Gastrocnemius medialis (tissue), 4 donors: ENCODE results near the gene ANKRD40.

Source experiments
- CTCF ChIP-seq, 5 experiments: fragments of 450-650 bp in 3 of 5; fragments of 200-600 bp in 2 of 5; sonication (generic) in 2 of 5; IDR thresholded peaks in 4 of 5; conservative IDR thresholded peaks in 1 of 5; 1 replicate in 4 of 5; 2 replicates in 1 of 5; pipeline ENCODE4 v1.5.1; 2016 to 2019; ENCODE audit warnings: antibody characterized with exemption in 5 of 5, mild to moderate bottlenecking in 3 of 5, moderate library complexity in 3 of 5
- POLR2A ChIP-seq, 2 donors: fragments of 450-650 bp; IDR thresholded peaks; one replicate each; pipeline ENCODE4 v1.6.1; 2017; ENCODE audit warnings: antibody characterized with exemption in 2 of 2, mild to moderate bottlenecking in 2 of 2, moderate library complexity in 2 of 2

GRCh38 chr17:50737118-50737698 lies 29.5 kb upstream of the ANKRD40 start:
- TF ChIP-seq POLR2A (IDR thresholded peaks at IDR 0.05) (no peak), CTCF (IDR thresholded peaks at IDR 0.05 in 4 of 5, conservative IDR thresholded peaks at IDR 0.05 in 1 of 5) (no peak)
